Suppressor macrophage (primary cell): Measurements from ENCODE around the gene FAM47E.

Experiments
- DNase-seq, 4 experiments: peaks; one replicate each; pipeline ENCODE4 v3.0.0-alpha.2; 2020 to 2022

Gene FAM47E

GRCh38 chr4:76301775-76302162 is 50.2 kb downstream of the FAM47E start:
- no peak for DNase-seq

GRCh38 chr4:76302826-76303438 is 51.4 kb downstream of the FAM47E start:
- DNase-seq, result peak; percentile 51 to 81 (median 62)

- DNase-seq, result no peak
Observed at GRCh38 chr4:76305033-76305687, 53.6 kb downstream of the FAM47E start.

DNA sequence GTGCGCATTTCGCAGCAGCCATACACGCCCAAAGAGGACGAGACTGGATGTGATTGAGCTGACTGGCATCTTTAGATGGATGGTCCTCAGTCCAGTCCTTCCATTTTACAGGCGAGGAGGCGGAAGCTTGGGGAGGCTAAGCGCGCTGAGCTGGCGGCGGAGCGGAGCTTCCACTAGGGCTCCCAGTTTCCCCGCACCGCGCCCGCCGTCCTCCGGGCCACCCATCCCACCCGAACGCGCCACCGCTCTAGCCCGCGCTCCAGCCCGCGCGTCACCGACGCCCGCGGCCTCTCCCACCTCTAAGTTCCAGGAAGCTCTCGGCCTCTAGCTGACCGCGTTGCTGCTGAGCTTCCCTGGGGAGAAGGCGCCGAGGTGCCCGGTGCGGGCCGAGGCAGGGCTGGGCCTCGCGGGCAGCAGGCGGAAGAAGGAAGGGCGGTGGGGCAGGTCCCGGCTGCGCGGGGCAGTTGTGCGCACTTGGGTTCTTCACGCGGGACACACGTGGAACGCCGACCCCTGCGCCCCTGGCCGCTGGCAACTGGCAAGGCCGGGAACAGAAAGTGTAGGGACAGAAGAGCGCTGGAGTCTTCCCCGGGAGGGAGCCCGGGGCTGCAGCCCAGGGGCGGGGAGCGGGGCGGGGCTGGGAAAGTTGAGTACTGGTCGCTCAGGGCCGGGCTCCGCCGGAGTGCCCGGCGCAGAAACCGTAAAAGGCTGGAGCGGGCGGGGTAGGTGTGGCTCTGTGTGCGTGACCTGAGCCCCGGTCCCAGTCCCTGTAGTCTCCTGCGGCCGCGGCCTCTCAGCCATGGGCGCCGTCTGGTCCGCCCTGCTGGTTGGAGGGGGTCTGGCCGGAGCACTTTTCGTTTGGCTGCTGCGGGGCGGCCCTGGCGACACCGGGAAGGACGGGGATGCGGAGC is 54.7 kb downstream of the FAM47E start, which contains the start of gene STBD1:
Gene STBD1 (plus strand): TSS at position 763 of the 911 bp plus-strand sequence. CDS start 37 bp downstream, at position 800.
- peak; percentile 59 to 84 (median 75) for DNase-seq

DNA sequence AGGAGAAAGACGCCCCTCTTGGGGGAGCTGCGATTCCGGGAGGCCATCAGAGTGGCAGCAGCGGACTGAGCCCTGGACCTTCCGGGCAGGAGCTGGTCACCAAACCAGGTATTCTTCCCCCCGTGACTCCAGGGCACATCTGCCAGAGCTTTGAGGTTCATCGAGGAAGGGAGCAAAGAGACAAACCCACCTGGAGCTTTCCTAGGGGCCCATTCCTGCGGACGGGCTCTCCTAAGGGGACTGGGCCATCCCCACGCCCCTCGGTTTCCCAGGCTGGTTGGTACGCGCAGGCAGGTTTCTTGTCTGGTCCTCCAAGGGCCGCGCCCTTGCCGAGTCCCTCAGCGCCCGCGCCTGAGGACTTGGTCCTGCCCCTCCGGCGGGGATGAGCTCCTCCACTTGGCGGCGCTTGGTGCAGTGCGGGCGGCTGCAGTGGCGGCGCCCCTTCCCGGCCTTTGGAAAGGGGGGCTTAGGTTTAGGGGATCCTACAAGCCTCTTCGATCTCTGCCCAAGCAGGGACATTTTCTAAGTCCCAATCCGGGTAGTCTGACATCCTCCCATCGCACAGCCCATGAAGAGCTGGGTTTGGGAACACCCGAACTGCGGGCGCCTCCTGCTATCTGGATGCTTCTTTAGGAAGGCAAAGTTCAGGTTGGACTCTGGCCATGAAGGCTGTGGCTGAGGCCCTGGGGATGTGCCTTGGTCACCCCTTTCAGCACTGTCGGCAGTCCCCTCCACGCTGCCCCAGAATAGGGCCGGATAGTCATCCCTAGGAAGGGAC is 55.5 kb downstream of the FAM47E start:
- peak; percentile 54 to 81 (median 70) for DNase-seq

DNA sequence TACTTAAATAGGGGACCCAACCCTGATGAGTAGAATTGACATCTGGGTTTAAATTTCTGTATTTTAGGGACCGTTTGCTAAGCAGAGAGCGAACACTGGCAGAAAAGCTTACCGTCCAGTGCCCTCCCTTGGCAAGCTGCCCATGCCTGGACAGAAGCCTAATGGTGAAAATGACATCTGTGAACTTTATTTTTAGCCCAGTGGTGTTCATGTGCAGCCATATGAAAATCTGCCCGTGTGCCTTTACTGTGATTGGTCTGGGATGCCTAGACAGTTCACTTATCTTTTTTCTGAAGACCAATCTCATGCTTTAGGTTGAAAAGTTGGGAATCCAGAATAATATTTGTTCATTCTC is 56.1 kb downstream of the FAM47E start:
- DNase-seq, result peak in 1 of 4 experiments; percentile 18

DNA sequence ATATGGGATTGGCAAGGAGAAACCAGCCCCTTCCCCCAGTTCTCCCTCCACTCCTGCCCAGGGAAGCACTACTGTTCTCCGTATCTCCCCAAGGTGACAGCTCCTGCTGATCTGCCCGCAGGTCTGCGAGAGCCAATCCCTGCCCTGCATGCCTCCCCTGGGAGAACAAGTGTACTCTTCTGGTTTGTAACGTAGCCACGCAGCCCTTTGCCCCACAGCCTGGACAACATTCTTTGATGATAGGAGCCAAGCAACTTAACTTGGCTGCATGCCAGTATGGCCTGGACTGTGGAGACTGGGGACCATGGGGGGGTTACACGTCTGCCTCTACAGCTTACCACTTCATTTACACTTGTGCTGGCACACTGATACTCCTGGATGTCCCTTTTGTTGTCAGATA is 57.0 kb downstream of the FAM47E start:
- no peak for DNase-seq

DNA sequence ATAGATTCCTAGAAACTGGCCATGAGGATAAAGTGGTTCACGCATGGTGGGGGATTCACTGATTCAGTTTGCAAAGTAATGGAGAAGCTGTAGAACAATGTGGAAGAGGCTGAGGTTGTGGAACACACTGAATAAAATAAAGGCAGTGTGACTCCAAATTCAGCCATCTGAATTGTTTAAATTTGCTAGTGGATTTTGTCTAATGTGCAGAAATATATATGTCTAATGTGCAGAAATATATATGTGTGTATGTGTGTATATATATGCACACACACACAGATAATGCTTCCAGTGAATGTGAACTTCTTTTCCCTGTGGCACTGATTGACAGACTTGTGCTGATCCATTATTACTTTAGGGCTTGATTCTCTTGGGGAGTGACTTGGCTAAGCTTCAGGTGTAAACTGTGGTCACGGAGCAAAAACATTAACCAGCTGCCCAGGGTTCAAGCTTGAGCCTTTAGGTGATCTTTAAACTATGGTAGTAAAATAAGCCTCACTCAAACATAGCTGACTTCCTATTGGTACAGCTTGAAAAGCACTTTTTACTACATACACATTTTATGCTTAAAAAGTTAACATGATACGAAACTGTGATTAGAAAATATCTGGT is 58.5 kb downstream of the FAM47E start:
- no peak for DNase-seq

- DNase-seq, result no peak
Observed at GRCh38 chr4:76310683-76311082, 59.2 kb downstream of the FAM47E start.

DNA sequence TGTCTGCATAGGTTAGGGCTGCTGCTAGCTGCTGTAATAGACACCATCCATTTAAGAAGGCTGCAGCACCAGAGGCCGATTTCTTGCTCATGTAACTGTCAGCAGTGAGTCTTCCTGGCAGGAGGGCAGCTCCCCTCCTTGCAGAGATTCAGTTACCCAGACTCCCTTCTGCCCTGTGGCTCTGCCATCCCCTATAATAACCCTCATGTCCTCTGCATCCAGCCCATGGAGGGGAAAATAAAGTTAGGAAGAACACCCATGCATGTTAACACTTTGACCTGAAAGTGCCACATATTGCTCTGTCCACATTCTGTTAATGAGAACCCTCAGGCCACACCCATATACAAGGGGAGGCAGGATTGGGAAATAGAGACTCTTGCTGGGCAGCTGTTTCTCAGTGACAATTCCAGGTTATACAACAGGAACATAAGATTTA is 60.4 kb downstream of the FAM47E start:
- no peak for DNase-seq

- DNase-seq, result no peak
Observed at GRCh38 chr4:76312457-76312856, 60.9 kb downstream of the FAM47E start.

DNA sequence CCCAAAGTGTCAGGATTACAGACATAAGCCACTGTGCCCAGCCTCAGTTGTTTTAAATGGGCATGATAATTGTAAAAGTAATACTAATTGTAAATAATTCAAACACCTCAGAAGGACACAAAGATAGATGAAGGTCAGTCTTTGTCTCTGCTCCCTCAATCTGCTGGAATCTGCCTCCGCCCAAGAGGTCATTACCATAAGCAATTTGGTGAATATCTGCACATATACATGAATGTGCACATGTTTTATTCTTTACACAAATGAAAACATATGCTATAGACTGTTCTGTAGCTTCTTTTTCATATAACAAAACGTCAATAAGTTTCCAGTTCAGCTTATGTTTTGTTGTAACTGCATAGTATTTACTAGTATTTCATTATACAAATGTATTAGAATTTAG is 62.0 kb downstream of the FAM47E start:
- no peak for DNase-seq

GRCh38 chr4:76315267-76315918 is 63.9 kb downstream of the FAM47E start:
- DNase-seq, result no peak

GRCh38 chr4:76316131-76316530 is 64.6 kb downstream of the FAM47E start:
- no peak for DNase-seq

GRCh38 chr4:76322236-76322635 is 70.7 kb downstream of the FAM47E start:
- peak in 3 of 4 experiments; percentile 8 to 33 (median 32) for DNase-seq

DNA sequence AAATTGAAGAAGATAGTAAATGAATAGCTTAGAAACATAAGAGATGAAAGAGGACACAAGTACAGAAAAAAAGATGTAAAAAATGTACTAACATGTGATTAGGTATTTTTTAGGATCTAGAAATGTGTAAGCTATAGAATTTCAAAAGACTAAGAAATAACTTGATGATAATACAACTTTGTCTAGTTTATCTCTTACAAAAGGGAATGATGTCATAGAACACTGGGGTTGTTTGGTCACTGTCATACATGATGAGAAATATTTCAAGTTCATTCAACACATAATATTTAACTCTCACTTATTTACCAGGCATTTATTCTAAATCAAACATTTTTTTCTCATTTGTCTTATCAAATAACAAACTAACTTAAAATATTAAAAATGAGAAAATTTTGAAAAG is 73.6 kb downstream of the FAM47E start:
- DNase-seq, result no peak

DNA sequence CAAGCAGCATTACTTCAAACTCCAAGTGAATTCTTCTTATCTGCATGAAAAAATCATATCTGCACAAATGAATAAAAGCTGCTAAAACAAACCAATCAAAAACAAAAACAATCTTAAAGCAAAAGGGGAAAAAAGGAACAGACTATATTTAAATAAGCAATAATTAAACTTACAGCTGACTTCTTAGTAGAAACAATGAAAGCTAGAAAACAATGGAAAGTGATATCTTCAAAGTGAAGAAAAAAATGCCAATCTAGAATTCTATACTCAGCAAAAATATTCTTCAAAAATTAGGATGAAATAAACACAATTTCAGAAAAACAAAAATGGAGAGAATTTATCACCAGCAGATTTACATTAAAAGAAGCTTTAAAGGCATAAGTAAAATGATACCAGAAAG is 75.0 kb downstream of the FAM47E start:
- DNase-seq, result no peak
